Measurements from ENCODE around the gene SASS6.

GRCh38 chr1:100090471-100090870 is 42.3 kb downstream of the SASS6 start:
- TF ChIP-seq, protein P1, sequence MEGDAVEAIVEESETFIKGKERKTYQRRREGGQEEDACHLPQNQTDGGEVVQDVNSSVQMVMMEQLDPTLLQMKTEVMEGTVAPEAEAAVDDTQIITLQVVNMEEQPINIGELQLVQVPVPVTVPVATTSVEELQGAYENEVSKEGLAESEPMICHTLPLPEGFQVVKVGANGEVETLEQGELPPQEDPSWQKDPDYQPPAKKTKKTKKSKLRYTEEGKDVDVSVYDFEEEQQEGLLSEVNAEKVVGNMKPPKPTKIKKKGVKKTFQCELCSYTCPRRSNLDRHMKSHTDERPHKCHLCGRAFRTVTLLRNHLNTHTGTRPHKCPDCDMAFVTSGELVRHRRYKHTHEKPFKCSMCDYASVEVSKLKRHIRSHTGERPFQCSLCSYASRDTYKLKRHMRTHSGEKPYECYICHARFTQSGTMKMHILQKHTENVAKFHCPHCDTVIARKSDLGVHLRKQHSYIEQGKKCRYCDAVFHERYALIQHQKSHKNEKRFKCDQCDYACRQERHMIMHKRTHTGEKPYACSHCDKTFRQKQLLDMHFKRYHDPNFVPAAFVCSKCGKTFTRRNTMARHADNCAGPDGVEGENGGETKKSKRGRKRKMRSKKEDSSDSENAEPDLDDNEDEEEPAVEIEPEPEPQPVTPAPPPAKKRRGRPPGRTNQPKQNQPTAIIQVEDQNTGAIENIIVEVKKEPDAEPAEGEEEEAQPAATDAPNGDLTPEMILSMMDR (IDR thresholded peaks at IDR 0.05), result no peak
- TF ChIP-seq POLR2A (IDR thresholded peaks at IDR 0.05), result no peak
